DMS79 treated with DMSO at 0.1 percent for 48 hours (cell line): ENCODE results near the gene NT5E.
A peak's percentile ranks its signal among the peaks of the same experiment; 100 is the strongest.
"Not testable (repeated sequence)": the region's sequence is repeated elsewhere in the genome, so short reads cannot be mapped to it uniquely, and the experiment has no call there.

Source experiments
- DNase-seq: peaks from one replicate; lab custom pipeline; 2025; lab: John Stamatoyannopoulos, UW

The NT5E gene

DNA sequence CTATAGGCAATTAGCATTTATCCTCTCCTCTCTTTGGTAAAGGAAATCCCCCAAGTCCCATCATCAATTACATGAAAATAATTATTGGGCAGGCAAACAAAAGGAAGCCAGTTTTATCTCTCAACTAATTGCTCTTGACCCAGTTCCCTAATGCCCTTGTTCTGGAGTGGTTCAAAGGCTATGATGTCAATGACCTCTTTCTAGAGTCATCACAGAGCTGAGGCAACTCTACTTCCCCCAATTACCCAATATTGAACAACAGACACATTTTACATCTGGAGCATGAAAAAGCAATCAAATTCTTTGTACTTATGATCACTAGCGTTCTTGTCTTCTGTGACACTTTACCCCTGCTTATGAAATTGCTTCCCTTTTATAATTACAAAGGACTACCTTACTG lies 43.5 kb downstream of the NT5E start:
- no peak for DNase-seq

DNA sequence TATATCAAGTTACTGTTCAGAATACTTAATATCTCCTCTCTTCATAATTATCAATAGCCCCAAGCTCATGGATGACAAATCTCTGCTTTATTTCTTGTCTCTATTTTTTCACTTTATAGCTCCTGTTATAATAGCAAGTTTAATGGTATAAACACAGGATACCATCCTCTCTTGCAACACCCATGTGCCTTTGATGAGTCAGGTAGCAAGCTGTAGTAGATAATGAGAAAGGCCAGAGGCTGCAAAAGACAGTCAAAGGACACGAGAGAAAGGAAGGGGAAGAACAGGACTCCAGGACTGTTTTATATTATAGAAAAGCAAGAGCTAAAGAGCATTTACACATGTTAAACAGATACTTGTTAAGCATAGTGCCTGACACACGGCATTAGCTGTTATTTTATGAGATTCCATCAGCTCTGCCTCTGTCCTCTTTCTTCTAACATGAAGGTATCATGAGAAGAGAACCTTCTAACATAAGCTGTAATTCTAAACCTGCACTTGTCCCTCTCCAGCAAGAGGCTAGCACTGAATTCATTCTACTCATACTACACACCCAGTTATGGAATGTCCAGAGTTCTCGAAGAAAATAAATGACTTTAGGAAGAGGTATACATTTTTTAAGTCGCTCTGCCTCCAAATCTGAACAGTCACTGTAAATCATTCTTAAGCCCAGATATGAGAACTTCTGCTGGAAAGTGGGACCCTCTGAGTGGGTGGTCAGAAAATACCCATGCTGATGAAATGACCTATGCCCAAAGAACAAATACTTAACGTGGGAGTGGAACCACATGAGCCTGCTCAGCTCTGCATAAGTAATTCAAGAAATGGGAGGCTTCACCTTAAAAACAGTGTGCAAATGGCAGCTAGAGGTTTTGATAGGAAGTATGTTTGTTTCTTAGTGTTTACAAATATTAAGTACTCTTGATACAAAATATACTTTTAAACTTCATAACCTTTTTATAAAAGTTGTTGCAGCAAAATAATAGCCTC lies 45.0 kb downstream of the NT5E start:
- no peak for DNase-seq

DNA sequence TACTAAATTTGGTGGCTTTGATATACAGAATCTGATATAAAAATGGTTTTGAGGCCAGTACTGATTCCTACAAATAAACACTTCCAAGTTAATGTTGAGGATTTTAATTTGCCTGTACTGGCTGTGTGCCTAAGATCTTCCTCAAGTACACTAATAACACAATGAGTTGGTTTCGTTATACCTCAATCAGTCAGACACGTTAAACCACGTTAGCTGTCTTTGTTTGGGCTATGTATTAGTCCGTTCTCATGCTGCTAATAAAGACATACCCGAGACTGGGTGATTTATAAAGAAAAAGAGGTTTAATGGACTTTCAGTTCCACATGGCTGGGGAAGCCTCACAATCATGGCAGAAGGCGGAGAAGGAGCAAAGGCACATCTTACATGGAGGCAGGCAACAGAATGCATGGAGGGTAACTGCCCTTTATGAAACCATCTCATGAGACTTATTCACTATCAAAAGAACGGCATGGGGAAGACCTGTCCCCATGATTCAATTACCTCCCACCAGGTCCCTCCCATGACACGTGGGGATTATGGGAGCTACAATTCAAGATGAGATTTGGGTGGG lies 46.2 kb downstream of the NT5E start:
- DNase-seq = no peak

DNA sequence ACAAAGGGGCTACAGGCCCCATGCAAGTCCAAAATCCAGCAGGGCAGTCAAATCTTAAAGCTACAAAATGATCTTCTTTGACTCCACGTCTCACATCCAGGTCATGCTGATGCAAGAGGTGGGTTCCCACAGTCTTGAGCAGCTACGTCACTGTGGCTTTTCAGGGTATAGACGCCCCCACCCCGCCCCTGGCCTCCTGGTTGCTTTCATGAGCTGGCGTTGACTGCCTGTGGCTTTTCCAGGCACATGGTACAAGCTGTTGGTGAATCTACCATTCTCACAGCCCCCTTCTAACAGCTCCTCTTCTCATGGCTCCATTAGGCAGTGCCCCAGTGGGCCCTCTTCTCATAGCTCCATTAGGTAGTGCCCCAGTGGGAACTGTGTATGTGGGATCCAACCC lies 47.0 kb downstream of the NT5E start:
- DNase-seq = no peak

DNA sequence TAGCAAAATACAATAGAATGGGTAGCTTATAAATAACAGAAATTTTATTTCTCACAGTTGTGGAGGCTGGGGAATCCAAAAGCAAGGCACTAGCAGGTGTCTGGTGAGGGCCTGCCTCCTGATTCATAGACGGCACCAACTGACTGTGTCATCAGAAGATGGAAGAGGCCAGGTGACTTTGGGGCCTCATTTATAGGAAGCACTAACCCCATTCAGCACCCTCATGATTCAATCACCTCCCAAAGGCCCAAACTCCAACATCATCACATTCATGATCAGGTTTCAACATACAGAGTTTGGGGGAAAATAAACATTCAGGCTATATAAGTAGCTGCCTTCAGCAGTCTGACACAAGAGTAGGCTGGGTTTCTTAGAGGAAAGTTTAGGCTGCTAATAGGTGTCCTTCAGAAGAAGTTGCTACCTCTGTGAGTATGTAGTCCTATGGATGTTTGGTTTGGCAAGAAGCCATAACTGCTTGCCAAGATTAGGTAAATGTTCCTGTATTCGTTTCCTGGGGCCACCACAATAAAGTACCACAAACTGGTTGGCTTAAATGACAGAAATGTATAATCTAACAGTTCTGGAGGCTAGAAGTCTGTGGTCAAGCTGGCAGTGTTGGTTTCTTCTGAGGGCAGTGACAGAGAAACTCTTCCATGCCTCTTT lies 48.8 kb downstream of the NT5E start:
- DNase-seq = peak; percentile 70

DNA sequence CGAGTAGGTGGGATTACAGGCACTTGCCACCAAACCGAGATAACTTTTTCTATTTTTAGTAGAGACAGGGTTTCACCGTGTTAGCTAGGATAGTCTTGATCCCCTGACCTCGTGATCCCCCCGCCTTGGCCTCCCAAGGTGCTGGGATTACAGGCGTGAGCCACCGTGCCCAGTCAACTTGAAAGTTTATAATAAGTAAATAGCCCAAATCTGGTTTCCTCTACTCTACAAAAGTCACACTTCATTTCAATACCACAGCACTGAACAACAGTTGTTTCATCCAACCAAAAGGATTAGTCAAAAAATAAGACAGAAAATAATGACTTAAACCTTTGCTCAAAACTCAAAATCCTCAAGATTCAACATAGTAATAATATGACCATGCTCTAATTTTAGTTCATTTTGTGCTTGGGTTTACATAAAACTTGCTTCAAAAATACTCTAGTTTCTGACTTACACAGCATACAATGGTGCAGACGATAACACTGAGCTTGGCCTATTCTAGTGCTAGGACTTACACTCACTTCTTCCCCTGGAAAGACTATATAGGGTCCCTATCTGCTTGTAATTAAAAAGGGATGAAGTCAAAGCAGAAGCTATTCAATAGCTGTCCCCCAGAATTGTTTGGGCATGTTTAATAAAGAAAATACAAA lies 56.7 kb downstream of the NT5E start:
- DNase-seq = no peak

DNA sequence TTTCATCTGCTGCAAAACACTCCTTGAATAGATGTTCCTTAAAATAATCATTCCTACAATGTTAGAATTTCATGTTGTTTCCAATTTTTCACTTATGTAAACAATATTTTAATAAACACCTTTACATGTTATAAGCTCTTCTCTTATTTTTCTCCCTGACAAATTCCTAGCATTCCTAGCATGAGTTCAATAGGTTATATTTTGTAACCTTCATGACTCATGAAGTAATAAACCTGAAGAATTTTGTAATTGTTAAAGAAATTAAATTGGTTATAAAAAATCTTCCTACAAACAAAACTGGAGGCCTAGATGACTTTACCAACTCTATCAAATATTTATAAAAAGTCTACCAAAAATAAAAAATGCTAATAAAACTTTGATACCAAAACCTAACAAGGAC lies 66.3 kb downstream of the NT5E start:
- DNase-seq = no peak

DNA sequence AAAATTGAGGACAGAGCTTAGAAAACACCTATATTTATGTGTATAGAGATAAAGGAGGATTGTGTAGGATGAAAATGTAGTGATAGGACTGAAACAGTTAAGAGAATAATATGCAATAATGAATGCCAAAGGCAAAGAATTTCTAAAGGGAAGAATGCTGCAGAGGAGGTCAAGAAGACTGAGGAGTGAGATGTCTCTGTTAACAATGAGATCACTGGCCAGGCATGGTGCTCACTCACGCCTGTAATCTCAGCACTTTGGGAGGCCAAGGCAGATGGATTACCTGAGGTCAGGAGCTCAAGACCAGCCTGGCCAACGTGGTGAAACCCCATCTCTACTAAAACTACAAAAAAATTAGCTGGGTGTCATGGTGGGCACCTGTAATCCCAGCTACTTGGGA lies 74.4 kb downstream of the NT5E start:
- not testable (repeated sequence) for DNase-seq

DNA sequence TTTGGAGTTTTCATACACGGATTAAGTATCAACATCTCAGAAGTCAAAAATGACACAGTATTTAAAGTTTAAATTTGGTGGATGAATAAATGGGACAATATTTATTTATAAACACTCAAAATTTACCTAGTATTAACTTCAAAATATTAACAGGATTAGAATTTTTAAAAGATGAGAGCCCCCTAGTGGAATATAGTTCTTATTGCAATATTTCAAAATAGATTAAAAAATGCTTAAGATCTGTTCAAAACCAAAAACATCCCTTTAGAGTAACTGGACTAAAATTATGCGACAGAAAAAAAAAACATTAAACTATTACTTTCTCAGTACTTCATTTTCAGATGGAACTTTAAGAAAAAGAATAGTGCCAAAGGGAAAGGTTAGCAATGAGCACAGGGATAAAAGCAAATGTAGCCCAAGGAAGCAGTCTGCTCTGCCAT lies 87.2 kb downstream of the NT5E start:
- peak; percentile 27 for DNase-seq

DNA sequence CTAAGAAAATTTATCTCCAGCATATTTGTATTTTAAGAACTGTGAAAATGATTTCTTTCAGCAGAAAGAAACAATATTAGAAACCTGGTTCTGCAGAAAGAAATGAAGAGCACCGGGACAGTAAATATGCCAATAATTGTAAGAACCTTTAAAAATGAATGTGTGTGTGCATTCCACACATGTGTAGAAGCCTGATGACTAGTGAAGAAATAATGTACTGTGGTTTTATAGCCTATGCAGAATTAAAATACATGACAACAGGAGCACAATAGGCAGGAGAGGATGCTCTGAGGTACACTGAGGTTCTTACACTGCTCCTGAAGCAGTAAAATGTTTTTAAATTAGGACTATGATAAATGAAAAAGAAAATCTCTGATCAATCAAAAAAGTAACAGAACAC lies 94.9 kb downstream of the NT5E start:
- no peak for DNase-seq
